KMS-11 (cell line): ENCODE measurements around the gene IL34.

Experiments used
- H2AFZ ChIP-seq: fragments of 200-600 bp; sonication (generic); 2 replicates; pipeline ENCODE4 v1.6.1; 2016; ENCODE audit warnings: antibody characterized with exemption, mixed run types, low read depth
- H3K27ac ChIP-seq: fragments of 200-600 bp; sonication (generic); 2 replicates; pipeline ENCODE4 v1.6.1; 2016; ENCODE audit warnings: mild to moderate bottlenecking, mixed run types
- H3K27me3 ChIP-seq: fragments of 200-600 bp; sonication (generic); 2 replicates; pipeline ENCODE4 v1.6.1; 2017; ENCODE audit warnings: mild to moderate bottlenecking, low read depth, mixed run types, moderate library complexity; ENCODE audit not compliant: insufficient read depth
- H3K36me3 ChIP-seq: fragments of 200-600 bp; sonication (generic); 2 replicates; pipeline ENCODE4 v1.6.1; 2017; ENCODE audit warnings: mild to moderate bottlenecking, mixed run types; ENCODE audit not compliant: insufficient read depth
- H3K4me1 ChIP-seq: fragments of 200-600 bp; sonication (generic); 2 replicates; pipeline ENCODE4 v1.6.1; 2016; ENCODE audit warnings: mild to moderate bottlenecking, low read depth, mixed run types; ENCODE audit not compliant: poor library complexity, severe bottlenecking
- H3K4me2 ChIP-seq: fragments of 200-600 bp; sonication (generic); 2 replicates; pipeline ENCODE4 v1.7.0; 2016; ENCODE audit warnings: mild to moderate bottlenecking, mixed run types
- H3K4me3 ChIP-seq: fragments of 200-600 bp; sonication (generic); IDR thresholded peaks from 2 replicates; pipeline ENCODE4 v1.6.1; 2017; ENCODE audit warnings: low read depth, low read length, mixed read lengths; ENCODE audit not compliant: insufficient read depth
- H3K79me2 ChIP-seq: fragments of 200-600 bp; sonication (generic); 2 replicates; pipeline ENCODE4 v1.6.1; 2016; ENCODE audit warnings: low read depth, mixed run types; ENCODE audit not compliant: insufficient read depth
- H3K9ac ChIP-seq: fragments of 200-600 bp; sonication (generic); 2 replicates; pipeline ENCODE4 v1.6.1; 2016; ENCODE audit warnings: mild to moderate bottlenecking, mixed run types
- H4K20me1 ChIP-seq: fragments of 200-600 bp; sonication (generic); 2 replicates; pipeline ENCODE4 v1.6.1; 2016; ENCODE audit warnings: mild to moderate bottlenecking, mixed run types; ENCODE audit not compliant: insufficient read depth
- TF ChIP-seq, protein P1 (sequence below): fragments of 200-600 bp; sonication (generic); conservative IDR thresholded peaks from 2 replicates; pipeline ENCODE4 v1.6.1; 2017; ENCODE audit warnings: low read depth, mild to moderate bottlenecking, antibody characterized with exemption, low read length, moderate library complexity, mixed read lengths

Gene IL34

GRCh38 chr16:70704586-70704985, 58.2 kb downstream of the IL34 start:
- Histone ChIP-seq H4K20me1 (no peaks in the 10 kb centered on the region), H3K4me3 (no peak overlapping the region), H3K27me3 (no peaks in the 10 kb centered on the region), H3K79me2 (no peaks in the 10 kb centered on the region), H3K4me1 (no peaks in the 10 kb centered on the region), H3K9ac (no peak overlapping the region), H3K36me3 (no peaks in the 10 kb centered on the region), H3K4me2 (no peak overlapping the region), H3K27ac (no peak overlapping the region), H2AFZ (no peak overlapping the region)
- TF ChIP-seq, protein P1, sequence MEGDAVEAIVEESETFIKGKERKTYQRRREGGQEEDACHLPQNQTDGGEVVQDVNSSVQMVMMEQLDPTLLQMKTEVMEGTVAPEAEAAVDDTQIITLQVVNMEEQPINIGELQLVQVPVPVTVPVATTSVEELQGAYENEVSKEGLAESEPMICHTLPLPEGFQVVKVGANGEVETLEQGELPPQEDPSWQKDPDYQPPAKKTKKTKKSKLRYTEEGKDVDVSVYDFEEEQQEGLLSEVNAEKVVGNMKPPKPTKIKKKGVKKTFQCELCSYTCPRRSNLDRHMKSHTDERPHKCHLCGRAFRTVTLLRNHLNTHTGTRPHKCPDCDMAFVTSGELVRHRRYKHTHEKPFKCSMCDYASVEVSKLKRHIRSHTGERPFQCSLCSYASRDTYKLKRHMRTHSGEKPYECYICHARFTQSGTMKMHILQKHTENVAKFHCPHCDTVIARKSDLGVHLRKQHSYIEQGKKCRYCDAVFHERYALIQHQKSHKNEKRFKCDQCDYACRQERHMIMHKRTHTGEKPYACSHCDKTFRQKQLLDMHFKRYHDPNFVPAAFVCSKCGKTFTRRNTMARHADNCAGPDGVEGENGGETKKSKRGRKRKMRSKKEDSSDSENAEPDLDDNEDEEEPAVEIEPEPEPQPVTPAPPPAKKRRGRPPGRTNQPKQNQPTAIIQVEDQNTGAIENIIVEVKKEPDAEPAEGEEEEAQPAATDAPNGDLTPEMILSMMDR, result no peak

DNA sequence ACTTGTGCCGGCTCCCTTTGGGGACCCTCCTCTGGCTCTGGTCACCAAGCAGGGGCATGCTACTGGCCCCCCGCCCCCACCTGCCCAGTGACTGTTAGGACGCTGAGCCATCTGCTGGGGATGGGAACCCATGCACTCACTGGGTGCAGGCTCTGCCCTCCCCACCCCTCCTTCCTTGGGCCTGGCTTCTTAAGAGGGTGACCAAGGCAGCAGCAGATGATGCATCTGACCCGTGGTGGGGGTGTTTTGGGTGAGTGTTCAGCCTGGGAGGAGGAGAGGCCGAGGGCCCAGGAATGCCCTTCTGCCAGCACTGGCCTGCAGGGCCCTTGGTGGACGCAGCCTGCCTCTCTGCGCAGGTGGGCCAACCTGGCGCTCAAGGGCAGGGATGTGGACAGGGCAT, 58.7 kb downstream of the IL34 start:
- Histone ChIP-seq H2AFZ (no peak overlapping the region), H3K9ac (no peak overlapping the region), H4K20me1 (no peaks in the 10 kb centered on the region), H3K4me3 (no peak overlapping the region), H3K79me2 (no peaks in the 10 kb centered on the region), H3K36me3 (no peaks in the 10 kb centered on the region), H3K4me1 (no peaks in the 10 kb centered on the region), H3K27ac (no peak overlapping the region), H3K4me2 (no peak overlapping the region), H3K27me3 (no peaks in the 10 kb centered on the region)
- TF ChIP-seq, protein P1, result no peak

DNA sequence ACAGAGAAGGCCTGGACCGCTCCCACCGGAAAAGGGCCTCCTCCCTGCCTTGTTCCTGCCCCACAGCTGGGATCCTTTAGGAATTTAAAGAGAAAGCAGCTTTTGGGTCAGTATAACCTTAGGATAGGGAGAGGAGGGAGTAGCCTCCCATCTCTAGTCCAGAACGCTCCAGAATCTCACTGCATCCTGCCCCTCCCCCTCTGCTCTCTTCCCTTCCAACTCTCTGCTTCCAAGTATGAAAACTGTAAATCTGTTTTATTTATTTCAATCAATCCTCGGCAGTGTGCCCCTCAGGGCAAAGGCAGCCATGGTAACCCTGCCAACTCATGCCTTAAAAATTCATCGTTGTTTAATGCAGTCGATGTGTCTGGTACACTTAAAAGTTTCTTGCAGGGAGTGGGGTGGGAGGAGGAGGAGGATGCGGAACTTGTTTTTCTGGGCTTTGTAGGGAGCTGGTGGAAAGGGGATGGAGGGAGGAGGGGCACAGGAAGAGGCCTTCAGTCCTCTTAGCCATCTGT, 60.6 kb downstream of the IL34 start:
- H3K4me2 ChIP-seq, result no peak overlapping the region
- H3K27me3 ChIP-seq, result no peaks in the 10 kb centered on the region
- H3K79me2 ChIP-seq, result no peaks in the 10 kb centered on the region
- no peak overlapping the region for H3K9ac ChIP-seq
- TF ChIP-seq, protein P1, result no peak
- H3K4me1 ChIP-seq, result no peaks in the 10 kb centered on the region
- no peaks in the 10 kb centered on the region for H4K20me1 ChIP-seq
- H3K27ac ChIP-seq, result no peak overlapping the region
- H3K4me3 ChIP-seq, result no peak overlapping the region
- no peaks in the 10 kb centered on the region for H3K36me3 ChIP-seq
- no peak overlapping the region for H2AFZ ChIP-seq

- no peak overlapping the region for H3K4me3 ChIP-seq
- no peaks in the 10 kb centered on the region for H4K20me1 ChIP-seq
- no peak overlapping the region for H2AFZ ChIP-seq
- no peaks in the 10 kb centered on the region for H3K4me1 ChIP-seq
- H3K79me2 ChIP-seq, result no peaks in the 10 kb centered on the region
- H3K27me3 ChIP-seq, result no peaks in the 10 kb centered on the region
- no peak overlapping the region for H3K4me2 ChIP-seq
- TF ChIP-seq, protein P1, result no peak
- H3K27ac ChIP-seq, result no peak overlapping the region
- no peak overlapping the region for H3K9ac ChIP-seq
- H3K36me3 ChIP-seq, result no peaks in the 10 kb centered on the region
Observed at GRCh38 chr16:70708366-70709246, 62.2 kb downstream of the IL34 start.
